Lower lobe of right lung (tissue), 2 donors: ENCODE data around the gene ADAMTS13. TPM values are rescaled to one million over a fixed set of nuclear protein-coding genes. Genes with fewer than 3 reads are reported as not detected.

Source experiments
- ATAC-seq, 2 donors: fragments of 200-7000 bp; cut with Tn5 transposase; one replicate each; pipeline ENCODE4 v1.9.1; 2020 to 2022; ENCODE audit warnings: mild to moderate bottlenecking in 2 of 2, moderate library complexity in 2 of 2
- DNase-seq: peaks from one replicate; pipeline ENCODE4 v3.0.0-alpha.2; 2020
- H3K27ac ChIP-seq: fragments of 200-600 bp; one replicate; pipeline ENCODE4 v1.8.0; 2022
- H3K27me3 ChIP-seq: fragments of 200-600 bp; one replicate; pipeline ENCODE4 v1.8.0; 2022; ENCODE audit warnings: low read depth
- H3K36me3 ChIP-seq: fragments of 200-600 bp; one replicate; pipeline ENCODE4 v1.8.0; 2022; ENCODE audit warnings: mild to moderate bottlenecking
- H3K4me1 ChIP-seq: fragments of 200-600 bp; one replicate; pipeline ENCODE4 v1.8.0; 2022
- H3K4me3 ChIP-seq: fragments of 200-600 bp; one replicate; pipeline ENCODE4 v1.8.0; 2022; ENCODE audit warnings: mild to moderate bottlenecking
- H3K9me3 ChIP-seq: fragments of 200-600 bp; one replicate; pipeline ENCODE4 v1.8.0; 2022
- CTCF ChIP-seq: fragments of 200-600 bp; IDR thresholded peaks from one replicate; pipeline ENCODE4 v1.8.0; 2022; ENCODE audit warnings: antibody characterized with exemption, mild to moderate bottlenecking
- intact Hi-C: fragments of 100-400 bp; cut with DNase I; formaldehyde crosslinking; loops from one replicate; pipeline ENCODE4 v1.11.0; 2022
- total RNA-seq: library from RNA; stranded (reverse); fragmentation: NEBNext Ultra II Directional; extraction: Animal tissue kit (Norgen Biotek cat#: 25700); gene quantifications from one replicate; pipeline ENCODE4 v1.2.1, GENCODE V29; 2021
- donor health status: DM: no; HTN: yes; CAD: no; lungs with severe emphysema.

ADAMTS13 gene
- total RNA-seq, 1 donor from 2014 or later: 1.9 TPM

GRCh38 chr9:133406480-133407307 is 15.5 kb upstream of the ADAMTS13 start:
- ATAC-seq (peak; percentile 87 to 90), DNase-seq (peak; percentile 85)
- intact Hi-C loops: no loop called here
- TF ChIP-seq CTCF: peak; percentile 93
- Histone ChIP-seq H3K27ac (no peak overlapping the region), H3K4me3 (no peak overlapping the region), H3K4me1 (no peaks in the 10 kb centered on the region), H3K9me3 (no peaks in the 10 kb centered on the region), H3K36me3 (peaks cover 73% of the 10 kb centered on the region), H3K27me3 (no peaks in the 10 kb centered on the region)

- H3K36me3 ChIP-seq: peaks cover 86% of the 10 kb centered on the region
- H3K27ac ChIP-seq: no peak overlapping the region
- no peaks in the 10 kb centered on the region for H3K27me3 ChIP-seq
- no peak overlapping the region for H3K4me3 ChIP-seq
- H3K9me3 ChIP-seq: no peaks in the 10 kb centered on the region
- ATAC-seq (no peak), DNase-seq (no peak)
- no peak for TF ChIP-seq CTCF
- intact Hi-C loops: no loop called here
- no peaks in the 10 kb centered on the region for H3K4me1 ChIP-seq
Observed at GRCh38 chr9:133408042-133408441, 14.1 kb upstream of the ADAMTS13 start.

- DNase-seq (no peak), ATAC-seq (no peak)
- Histone ChIP-seq H3K27ac (no peak overlapping the region), H3K27me3 (no peaks in the 10 kb centered on the region), H3K9me3 (no peaks in the 10 kb centered on the region), H3K4me1 (peaks cover 25% of the 10 kb centered on the region), H3K4me3 (no peak overlapping the region), H3K36me3 (peaks cover 59% of the 10 kb centered on the region)
- no peak for TF ChIP-seq CTCF
- intact Hi-C loops: no loop called here
Observed at GRCh38 chr9:133415170-133415569, 7.0 kb upstream of the ADAMTS13 start.

- intact Hi-C loops: no loop called here
- Histone ChIP-seq H3K36me3 (peaks cover 32% of the 10 kb centered on the region), H3K27ac (peak within 1 kb of the TSS; percentile 89)
Observed at GRCh38 chr9:133417541-133418461, 4.4 kb upstream of the ADAMTS13 start, which contains the start of gene REXO4. Gene REXO4 (minus strand): TSS chr9:133418010. CDS start chr9:133417844, 166 bp downstream.

More at GRCh38 chr9:133417541-133418461, 4.4 kb upstream of the ADAMTS13 start, which contains the start of gene REXO4:
- no peak for TF ChIP-seq CTCF
- Histone ChIP-seq H3K4me1 (peaks cover 25% of the 10 kb centered on the region), H3K4me3 (peak within 1 kb of the TSS; percentile 84), H3K27me3 (no peaks in the 10 kb centered on the region), H3K9me3 (no peaks in the 10 kb centered on the region)
- ATAC-seq (peak; percentile 95 to 98), DNase-seq (peak; percentile 85)
